ENCODE results near the gene PDHB.
"Not testable (repeated sequence)": the region's sequence is repeated elsewhere in the genome, so short reads cannot be mapped to it uniquely, and the experiment has no call there.

The PDHB gene

DNA sequence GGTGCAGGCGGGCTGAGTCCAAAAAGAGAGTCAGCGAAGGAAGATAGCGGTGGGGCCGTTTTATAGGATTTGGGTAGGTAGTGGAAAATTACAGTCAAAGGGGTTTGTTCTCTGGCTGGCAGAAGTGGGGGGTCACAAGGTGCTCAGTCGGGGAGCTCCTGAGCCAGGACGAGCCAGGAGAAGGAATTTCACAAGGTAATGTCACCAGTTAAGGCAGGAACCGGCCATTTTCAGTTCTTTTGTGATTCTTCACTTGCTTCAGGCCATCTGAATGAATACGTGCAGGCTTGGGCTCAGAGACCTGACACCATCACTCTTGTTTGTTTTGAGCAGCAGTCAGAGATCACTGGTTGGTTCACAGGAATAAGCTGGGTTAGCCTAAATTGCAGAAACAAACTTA is 3.6 kb upstream of the PDHB start:
- not testable (repeated sequence) for DNase-seq (ENCODE audit: low spot score)

DNA sequence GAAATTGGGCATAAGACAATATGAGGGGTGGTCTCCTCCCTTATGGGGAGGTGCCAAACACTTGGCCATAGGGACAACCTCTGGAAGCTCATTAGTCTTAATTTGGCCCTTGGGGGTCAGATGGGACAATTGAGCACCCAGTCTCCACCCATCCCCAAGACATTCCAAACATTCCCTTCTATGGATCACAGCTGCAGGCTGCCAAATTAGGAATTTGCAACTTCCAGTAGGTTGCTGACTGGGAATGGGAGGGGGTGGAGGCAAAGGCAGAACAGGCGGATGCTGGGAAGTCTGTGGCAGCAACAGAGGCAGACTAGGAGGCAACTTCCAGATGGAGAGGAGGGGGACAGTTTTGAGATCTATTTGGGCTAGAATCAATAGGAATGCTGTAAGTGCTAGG is 1.4 kb upstream of the PDHB start:
- DNase-seq (ENCODE audit: low spot score), result no peak

DNA sequence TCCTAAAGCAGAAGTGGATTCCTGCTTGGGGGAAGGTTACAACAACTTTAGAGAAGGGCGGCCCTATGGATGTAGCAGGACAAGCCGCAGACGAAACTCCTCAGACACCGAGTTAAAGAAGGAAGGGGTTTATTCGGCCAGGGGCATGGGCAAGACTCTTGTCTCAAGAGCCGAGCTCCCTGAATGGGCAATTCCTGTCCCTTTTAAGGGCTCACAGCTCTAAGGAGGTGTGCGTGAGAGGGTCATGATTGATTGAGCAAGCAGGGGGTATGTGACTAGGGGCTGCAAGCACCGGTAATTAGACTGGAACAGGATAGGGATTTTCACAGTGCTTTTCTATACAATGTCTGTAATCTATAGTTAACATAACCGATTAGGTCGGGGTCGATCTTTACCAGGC is 879 bp upstream of the PDHB start:
- DNase-seq (ENCODE audit: low spot score), result no peak

DNA sequence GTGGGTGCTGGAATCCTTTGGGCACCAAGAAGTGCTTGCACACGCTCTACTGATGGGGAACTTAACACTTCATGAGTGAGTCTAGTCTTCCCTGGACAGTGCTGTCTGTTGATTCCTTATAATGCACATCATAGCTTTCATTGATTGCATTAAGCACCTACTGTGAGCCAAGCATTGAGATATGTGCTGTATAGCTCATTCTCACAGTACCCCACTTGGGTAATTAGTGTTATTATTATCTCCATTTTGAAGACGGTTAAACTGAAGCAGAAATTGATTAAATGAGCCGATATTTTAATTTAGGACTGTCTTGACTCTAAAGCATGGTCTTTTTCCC is 504 bp upstream of the PDHB start:
- no peak for DNase-seq (ENCODE audit: low spot score)

DNA sequence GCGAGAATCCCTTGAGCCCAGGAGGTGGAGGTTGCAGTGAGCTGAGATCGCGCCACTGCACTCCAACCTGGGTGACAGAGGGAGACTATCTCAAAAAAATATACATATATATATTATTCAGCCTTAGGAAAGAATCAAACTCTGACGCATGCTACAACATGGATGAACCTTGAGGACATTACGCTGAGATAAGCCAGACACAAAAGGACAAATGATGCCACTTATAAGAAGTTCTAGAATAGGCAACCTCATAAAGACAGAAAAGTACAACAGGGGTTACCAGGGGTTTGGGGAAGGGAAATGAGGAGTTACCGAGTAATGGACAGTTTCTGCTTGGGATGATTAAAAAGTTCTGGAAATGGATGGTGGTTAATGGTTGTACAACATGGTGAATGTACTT is 727 bp downstream of the PDHB start:
- no peak for DNase-seq (ENCODE audit: low spot score)

DNA sequence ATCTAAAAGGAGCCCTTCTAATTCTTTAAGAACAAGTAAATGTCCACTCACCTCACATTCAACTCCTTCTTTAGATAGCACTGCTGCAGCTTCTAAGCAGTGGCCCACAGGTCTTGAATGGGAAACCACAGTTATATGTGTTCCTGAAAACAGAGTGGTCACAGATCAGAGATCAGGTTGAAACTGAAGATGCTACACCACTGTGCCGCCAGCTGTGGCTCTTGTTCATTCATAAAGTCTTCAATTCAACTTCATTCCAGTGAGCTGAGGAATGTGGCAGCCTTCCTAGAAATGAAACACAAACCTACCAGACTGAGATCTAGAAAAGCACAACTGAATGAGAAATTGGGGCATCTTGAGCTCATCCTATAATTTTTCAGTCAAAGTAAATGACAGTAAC is 4.0 kb downstream of the PDHB start:
- DNase-seq (ENCODE audit: low spot score), result no peak

DNA sequence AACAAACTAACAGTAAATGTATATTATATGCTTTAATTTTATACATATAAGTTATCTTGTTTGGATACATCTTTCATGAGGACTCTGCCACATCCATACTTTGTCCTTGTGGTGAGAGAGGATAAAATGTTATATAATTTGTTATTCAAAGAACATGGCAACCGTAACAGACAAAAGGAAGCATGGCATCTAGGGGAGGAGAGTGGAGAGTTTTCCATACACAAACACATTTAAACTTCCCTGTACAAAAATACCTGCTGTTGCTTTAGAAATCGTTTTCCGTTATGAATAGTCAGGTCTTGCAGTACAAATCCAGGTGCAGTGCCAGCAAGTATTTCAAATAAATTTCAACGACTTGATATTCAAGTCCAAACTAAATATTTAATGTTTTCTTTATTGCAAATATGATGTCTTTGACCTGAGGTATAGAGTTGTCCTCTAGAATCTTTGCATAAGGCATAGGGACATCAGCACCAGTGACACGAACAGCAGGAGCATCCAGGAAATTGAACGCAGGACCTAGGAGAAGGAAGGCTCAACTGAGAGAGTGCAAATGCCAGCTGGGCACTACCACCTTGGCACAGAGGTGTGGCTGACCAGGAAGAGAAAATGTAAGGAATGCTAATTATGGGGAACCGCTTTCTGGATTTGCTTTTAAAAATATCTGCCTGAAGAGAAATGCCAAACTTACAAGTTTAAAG is 5.8 kb downstream of the PDHB start:
- DNase-seq (ENCODE audit: low spot score), result no peak

DNA sequence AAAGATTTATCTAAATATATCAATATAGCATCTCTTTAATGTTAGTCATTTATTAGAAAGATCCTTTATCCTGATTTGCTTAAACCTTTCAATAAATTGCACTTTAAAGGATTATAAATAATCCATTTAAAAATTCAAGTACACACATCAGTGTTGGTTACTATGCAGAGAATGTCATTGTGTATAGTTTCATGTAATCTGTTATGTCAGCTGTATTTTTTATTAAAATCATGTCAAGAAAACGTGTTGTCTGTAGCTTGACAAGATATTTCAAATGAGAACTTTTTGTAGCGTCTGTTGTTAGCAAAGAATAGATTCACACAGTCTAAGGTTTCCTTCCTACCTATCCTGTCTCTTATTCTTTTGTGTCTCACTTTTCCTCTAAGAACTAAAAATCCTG is 7.8 kb downstream of the PDHB start:
- no peak for DNase-seq (ENCODE audit: low spot score)

DNA sequence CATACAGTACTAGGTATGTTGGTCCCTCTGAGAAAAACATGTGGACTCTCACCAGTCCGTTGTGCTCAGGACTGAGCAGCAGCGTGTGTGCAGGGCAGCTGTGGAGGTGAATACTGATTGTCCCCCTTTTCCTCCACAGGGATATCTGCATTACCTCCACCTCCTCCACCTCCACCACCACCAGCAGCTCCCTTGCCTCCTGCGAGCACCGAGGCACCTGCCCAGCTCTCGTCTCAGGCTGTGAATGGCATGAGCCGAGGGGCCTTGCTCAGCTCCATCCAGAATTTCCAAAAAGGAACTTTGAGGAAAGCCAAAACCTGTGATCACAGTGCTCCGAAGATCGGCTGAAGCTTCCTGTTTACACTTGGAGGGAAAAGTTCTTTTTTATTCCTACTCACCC is 9.0 kb downstream of the PDHB start:
- DNase-seq (ENCODE audit: low spot score), result no peak

DNA sequence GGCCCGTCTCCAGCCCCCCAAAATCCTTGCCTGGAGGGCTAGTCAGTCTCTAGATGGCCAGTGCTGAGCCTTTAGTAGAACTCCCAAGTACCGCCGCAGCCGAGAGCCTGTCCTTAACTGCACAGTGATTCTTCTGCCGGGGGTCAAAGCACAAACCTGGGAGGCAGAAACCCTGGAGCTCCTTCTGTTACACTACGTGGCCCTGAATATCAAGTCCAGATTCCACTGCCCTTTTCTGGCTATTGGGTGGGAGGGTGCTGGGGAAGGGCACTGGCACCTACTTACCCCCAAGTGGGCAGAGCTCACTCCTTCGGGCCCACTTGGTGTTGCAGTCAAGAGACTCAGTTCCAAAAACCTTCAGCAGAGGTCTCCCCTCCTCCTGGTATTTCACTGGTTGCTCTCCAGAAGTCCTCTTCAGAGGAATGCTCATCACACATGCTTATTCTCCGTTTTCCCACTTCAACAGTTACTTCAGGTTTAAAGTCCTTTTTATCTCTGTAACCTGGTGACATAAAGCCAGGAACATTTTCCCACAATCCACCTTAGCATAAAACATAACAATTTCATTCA is 10.8 kb downstream of the PDHB start:
- no peak for DNase-seq (ENCODE audit: low spot score)

DNA sequence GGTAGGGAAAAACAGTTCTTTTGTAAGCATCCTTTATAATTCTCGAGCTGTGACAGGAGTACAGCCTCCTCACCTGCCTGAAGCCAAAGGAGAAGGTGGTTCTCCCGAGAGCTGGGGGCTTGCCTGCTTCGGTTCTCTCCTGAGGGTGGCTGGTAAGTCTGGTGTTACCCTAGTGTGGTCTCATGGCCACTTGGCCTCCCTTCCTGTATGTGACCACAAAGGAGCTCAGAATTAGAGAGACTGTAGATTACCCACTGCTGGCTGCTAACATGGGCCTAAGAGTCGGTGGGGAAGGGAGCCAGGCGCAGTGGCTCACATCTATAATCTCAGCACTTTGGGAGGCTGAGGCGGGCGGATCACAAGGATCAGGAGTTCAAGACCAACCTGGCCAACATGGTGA is 12.6 kb downstream of the PDHB start:
- DNase-seq (ENCODE audit: low spot score), result no peak

DNA sequence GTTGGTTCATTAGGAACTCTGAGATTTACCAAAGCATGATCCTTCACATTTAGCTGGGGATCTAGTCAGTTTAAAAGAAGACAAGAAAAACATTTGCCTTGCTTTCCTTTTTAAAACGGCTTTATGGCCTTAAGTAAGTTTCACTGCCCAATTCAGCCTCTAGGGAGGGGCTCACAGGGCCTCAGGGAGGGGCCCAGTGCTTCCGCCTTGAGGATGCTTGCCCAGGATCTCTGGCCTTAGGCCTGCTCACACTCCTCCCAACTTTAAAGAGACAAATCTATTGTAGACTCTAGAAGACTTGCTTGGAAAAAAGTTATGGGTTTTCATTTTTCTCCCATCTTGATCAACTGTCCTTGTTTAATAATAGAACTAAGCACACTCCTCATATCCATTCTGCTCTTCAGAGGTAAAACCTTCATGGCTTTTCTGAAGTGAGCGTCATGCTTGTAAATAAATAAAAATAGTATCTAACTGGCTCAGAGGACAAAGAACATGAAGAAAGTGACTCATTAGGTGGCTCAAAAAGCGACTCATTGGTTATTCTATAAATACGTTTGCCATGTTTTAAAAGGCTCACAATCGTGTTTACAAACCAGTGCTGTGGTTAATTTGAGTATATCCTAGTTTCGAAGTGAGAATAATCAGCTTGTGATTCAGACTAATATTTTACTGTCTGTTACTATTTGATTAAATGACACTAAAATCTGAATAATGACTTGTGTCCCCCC is 13.7 kb downstream of the PDHB start:
- no peak for DNase-seq (ENCODE audit: low spot score)

DNA sequence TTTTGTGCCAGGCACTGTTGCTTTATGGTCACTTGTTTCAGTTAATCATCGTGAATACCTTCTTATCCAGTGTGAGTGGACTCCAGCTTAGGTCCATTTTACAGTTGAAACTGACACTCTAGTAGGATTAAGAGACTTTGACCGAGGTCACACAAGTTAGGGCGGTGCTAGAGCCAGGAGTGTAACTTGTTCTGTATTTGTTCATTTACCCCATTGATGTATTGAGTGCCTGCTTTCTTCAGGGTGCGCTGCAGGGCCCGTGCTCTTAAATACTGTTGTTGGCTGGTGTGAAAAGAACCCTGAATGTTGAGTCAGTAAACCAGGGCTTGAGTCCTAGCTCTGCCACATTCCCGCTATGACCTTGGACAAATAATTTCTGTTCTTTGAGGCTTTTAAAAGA is 15.4 kb downstream of the PDHB start:
- DNase-seq (ENCODE audit: low spot score), result no peak

DNA sequence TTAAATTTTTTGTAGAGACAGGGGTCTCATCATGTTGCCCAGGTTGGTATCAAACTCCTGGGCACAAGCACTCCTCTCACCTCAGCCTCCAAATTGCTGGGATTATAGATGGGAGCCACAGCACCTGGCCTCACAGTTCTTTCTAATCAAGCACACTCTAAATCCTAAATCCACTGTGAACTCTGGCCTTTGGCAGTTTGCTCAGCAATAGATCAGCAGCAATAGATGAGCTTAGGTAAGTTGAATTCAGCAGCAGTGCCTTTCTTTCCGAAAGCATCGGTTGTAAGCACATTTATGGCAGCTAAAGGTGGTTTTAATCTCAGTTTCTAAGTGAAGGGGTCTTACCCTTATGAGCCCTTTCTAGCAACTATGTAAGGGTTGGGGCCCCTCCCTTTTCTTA is 16.6 kb downstream of the PDHB start:
- no peak for DNase-seq (ENCODE audit: low spot score)

DNA sequence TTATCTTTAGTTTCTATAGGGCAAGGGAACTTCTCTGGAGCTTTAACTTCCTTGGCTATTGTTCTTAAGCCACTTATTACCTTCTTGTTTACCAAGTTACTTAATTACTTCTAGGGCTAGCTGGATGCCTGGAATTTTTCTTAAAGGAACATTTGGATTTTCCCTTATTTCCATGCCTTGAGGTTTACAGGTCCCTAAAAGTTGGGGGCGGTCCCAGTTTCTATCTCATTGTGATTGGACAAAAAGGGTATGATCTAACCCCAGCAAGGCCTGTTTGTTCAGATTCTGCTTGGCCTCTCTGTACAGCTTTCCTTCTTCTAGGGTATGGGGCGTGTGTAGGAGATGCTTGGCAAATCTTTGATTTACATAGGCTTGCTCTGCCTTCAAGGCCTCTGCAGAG is 17.4 kb downstream of the PDHB start:
- no peak for DNase-seq (ENCODE audit: low spot score)

DNA sequence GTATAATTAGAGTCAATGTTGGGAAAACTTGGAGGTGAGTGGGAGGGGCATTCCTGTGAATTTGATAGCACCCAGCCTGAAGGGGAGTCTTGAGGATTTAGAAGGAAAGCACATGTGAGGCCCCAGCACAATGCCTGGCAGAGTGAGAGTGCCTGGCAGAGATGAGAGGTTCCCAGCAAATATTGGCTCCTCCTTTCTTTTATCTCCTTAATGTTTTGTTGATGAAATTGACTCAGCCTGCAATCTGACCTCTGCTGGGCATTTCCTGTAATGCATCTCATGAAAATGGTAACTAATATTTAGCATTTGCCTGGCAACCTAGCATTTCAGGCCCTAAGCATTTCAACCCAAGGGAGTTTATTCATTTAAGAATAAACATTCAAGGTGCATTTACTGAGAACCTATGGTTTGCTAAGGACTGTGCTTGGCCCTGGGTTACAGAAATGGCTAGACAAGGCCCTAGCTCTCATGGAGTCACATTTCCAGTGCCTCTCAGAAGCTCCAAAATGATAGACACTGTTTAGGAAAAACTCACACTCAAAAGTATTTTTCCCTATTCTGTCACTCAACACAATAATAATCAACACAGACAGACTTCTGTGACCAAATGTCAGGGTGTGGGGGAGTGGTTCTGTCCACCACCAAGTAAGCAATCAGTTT is 19.0 kb downstream of the PDHB start:
- DNase-seq (ENCODE audit: low spot score), result peak; percentile 44

DNA sequence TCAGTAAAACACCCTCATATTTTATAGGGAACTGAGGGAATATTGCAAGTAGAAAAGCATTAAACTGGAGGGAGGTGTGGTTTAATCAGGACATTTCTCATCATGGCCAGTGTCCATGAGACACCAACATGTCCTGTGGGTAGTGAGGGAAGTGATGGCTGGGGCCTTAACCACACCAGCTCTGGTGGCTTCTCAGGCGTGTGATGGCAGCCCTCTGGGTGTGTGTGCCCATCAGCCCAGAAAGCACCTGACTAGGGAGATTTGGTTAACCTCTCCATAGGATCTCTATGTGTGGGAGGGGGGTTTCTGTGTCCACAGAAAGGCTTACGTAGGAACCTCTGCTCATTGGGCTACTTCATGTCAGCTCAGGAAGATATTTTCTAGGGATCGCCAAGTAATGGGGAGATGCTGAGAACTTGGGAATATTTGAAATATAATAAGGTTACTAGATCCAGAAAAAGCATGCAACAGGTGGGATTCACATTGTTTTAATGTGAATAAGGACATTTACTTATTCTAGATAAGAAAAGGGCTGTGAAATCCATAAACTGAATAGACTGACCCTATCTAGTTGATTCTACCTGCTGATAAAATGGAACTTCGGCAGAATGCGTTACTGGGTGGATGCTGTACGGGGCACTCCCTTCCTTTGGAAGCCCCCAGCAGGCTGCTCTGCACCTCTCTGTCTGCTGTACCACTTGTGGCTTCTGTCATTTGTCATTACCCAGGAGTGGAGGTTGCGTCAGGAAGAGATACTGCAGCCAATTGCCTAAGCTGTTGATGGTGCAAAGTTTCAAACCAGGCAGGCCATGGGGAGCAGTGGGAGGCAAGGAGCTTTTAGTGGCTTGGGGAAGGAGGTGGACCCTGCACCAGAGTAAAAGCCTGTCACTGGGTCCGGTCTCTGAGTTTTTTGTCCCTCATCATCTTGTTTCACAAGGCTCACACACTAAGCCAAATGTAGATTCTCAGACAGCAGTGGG is 21.5 kb downstream of the PDHB start:
- no peak for DNase-seq (ENCODE audit: low spot score)

DNA sequence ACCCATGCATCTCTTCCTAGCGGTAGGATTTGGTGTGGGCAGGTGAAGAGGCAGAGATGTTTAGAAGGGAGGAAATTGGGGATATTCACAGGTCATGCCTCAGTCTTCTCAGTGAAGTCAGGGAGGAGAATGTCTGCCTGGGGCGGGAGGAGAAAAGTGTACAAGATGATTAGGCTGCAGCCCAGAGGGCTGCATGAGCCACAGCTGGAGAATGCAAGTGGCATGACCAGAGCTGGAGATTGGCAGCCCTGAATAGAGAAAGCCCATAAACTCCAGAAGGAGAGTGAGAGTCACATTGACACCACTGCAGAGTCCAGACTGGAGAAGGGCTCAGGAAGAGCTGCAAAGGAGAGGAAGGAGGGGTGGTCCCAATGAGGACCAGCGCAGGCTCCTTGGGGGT is 22.6 kb downstream of the PDHB start:
- DNase-seq (ENCODE audit: low spot score), result no peak

DNA sequence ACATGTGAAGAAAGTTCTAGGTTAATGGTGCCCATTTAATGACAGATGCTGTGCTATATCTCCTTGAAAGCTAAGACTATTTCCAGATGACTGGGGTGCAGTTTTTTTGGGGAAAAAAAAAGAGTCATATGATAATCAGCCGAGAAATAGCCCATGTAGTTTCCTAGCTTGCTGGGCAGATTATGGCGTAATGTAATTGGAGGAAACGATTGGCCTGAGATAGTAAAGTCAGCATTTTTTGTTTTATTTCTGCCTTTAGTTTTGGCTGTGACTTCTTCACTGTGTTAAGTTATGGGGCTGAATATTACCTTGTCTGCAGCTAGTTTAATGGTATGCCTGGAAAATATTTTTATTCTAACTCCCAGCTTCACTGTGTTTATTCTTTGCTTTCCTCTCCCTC is 24.0 kb downstream of the PDHB start:
- no peak for DNase-seq (ENCODE audit: low spot score)

DNA sequence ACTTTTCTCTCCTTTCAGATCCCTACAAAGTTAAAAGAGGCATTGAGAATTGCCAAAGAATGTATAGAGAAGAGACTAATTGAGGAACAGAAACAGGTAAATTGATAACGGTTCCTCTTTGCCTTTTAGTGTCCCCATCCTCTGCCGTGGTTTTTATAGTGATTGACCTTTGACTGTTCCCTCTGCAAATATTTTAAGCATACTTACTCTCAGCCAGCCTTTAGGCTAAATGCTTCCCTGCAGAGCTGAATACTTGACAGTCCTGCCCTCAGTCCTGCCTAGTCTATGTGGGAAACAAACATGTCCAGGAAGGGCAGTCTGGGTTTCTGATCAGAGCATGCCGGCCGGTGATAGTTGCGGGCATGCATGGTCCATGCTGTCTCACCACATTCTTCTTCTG is 24.7 kb downstream of the PDHB start:
- DNase-seq (ENCODE audit: low spot score), result no peak

DNA sequence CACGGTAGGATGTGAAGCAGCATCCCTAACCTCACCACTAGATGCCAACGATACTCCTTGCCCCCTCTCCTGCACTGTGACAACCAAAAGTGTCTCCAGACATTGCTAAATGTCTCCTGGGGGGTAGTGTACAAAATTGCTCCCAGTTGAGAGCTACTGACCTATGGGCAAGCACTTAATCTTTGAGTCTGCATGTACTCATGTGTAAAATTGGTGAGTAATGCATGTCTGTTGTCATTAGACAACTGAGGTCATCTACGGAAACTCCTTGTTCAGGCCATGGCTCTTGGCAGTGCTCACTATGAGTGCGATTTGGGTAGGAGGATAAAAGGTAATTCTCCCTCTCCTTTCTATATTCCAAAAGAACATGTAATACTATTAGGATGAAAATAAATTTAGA is 29.2 kb downstream of the PDHB start:
- no peak for DNase-seq (ENCODE audit: low spot score)

DNA sequence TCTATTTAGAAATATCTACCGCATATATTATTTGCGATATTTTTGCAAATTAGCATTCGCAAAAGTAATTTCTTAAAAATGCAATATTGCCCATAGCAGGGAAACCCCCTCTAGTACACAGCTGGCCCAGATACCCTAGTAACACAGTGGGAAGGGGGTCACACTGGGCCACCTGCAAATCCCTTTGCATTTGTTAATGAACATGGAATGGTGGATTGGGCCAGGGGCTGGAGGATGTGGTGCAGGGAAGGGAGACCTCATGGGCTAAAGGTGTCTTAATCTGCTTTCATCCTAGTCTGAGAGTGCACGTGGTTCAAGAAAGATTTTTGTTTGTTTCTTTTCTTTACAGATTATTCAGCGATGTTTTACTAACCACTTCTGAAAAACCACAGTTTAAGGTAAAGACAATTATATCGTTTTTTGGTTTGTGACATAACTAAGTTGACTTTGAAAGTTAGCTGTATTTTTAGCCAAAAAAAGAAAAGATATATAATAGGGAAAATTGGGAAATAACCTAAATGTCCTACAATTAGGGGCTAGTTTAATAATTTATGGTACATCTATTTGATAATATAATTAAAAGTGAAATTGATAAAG is 30.0 kb downstream of the PDHB start:
- no peak for DNase-seq (ENCODE audit: low spot score)
